Measurements from ENCODE around the gene PXDN. TPM values are rescaled to one million over a fixed set of nuclear protein-coding genes. Genes with fewer than 3 reads are reported as not detected.

PXDN gene
- total and polyA plus RNA-seq, 9 donors = 36.0 to 116 (median 54.5) TPM

- peak in 2 of 5 donors; percentile 10 to 12 for DNase-seq
- intact Hi-C loops (cut with DNase I) = loop anchor here in 1 of 4 donors (5.0 kb wide), 1 partner anchor 160 kb away; no protein-coding TSS in a partner anchor
- H3K27me3 ChIP-seq = no peaks in the 10 kb centered on the region
- peaks cover 4% of the 10 kb centered on the region for H3K4me1 ChIP-seq (ENCODE audit: insufficient read depth)
- H3K9me3 ChIP-seq = no peaks in the 10 kb centered on the region
- TF ChIP-seq CTCF (IDR thresholded peaks at IDR 0.05) (no peak), EP300 (IDR thresholded peaks at IDR 0.05) (no peak), POLR2A (IDR thresholded peaks at IDR 0.05) (no peak)
- no peak overlapping the region for H3K27ac ChIP-seq
- no peaks in the 10 kb centered on the region for H3K36me3 ChIP-seq
- H3K4me3 ChIP-seq = no peak overlapping the region
- 59 to 63% (median 60%) methylated on average over 14 to 17 of the region's 17 CpGs for WGBS, 3 donors
Measured at GRCh38 chr2:1586923-1587840, 157.1 kb downstream of the PXDN start.

- peak in 2 of 5 donors; percentile 8 to 10 for DNase-seq
Measured at GRCh38 chr2:1586251-1586922, 157.9 kb downstream of the PXDN start.

GRCh38 chr2:1585635-1586034 is 158.7 kb downstream of the PXDN start:
- intact Hi-C loops (cut with DNase I) = loop anchor here in 1 of 4 donors (5.0 kb wide), 1 partner anchor 162 kb away; no protein-coding TSS in a partner anchor
- 90 to 96% (median 95%) methylated on average over 17 of the region's 17 CpGs for WGBS, 3 donors
- DNase-seq = peak in 1 of 5 donors; percentile 10
- Histone ChIP-seq H3K4me3 (no peak overlapping the region), H3K9me3 (no peaks in the 10 kb centered on the region), H3K36me3 (no peaks in the 10 kb centered on the region), H3K4me1 (ENCODE audit: insufficient read depth) (no peaks in the 10 kb centered on the region), H3K27me3 (no peaks in the 10 kb centered on the region), H3K27ac (no peak overlapping the region)
- TF ChIP-seq POLR2A (IDR thresholded peaks at IDR 0.05) (no peak), EP300 (IDR thresholded peaks at IDR 0.05) (no peak)

More at GRCh38 chr2:1586251-1586922, 157.9 kb downstream of the PXDN start:
- Histone ChIP-seq H3K4me1 (ENCODE audit: insufficient read depth) (peaks cover 4% of the 10 kb centered on the region), H3K27me3 (no peaks in the 10 kb centered on the region), H3K9me3 (no peaks in the 10 kb centered on the region), H3K36me3 (no peaks in the 10 kb centered on the region), H3K4me3 (no peak overlapping the region), H3K27ac (no peak overlapping the region)
- TF ChIP-seq EP300 (IDR thresholded peaks at IDR 0.05) (no peak), POLR2A (IDR thresholded peaks at IDR 0.05) (no peak), CTCF (IDR thresholded peaks at IDR 0.05) (no peak)
- 72 to 81% (median 72%) methylated on average over 14 of the region's 14 CpGs for WGBS, 3 donors
- intact Hi-C loops (cut with DNase I) = loop anchor here in 1 of 4 donors (5.0 kb wide), 1 partner anchor 161 kb away; no protein-coding TSS in a partner anchor

GRCh38 chr2:1584691-1585485 is 159.4 kb downstream of the PXDN start:
- Histone ChIP-seq H3K9me3 (no peaks in the 10 kb centered on the region), H3K27ac (no peak overlapping the region), H3K4me3 (no peak overlapping the region), H3K27me3 (no peaks in the 10 kb centered on the region), H3K36me3 (no peaks in the 10 kb centered on the region), H3K4me1 (ENCODE audit: insufficient read depth) (no peaks in the 10 kb centered on the region)
- 91 to 93% (median 92%) methylated on average over 18 of the region's 18 CpGs for whole genome bisulfite sequencing, 3 donors
- peak in 1 of 5 donors; percentile 4 for DNase-seq
- TF ChIP-seq CTCF (IDR thresholded peaks at IDR 0.05) = no peak
- TF ChIP-seq EP300 (IDR thresholded peaks at IDR 0.05) = no peak
- no peak for TF ChIP-seq POLR2A (IDR thresholded peaks at IDR 0.05)
- intact Hi-C loops (cut with DNase I) = loop anchor here in 1 of 4 donors (5.0 kb wide), 1 partner anchor 162 kb away; no protein-coding TSS in a partner anchor
